A549 (cell line): ENCODE results near the gene CACNA1I.

Experiments
- CEBPB ChIP-seq, 2 experiments: fragments of >200 bp in 1 of 2; sonication (Bioruptor Twin) in 1 of 2; formaldehyde crosslinking in 1 of 2; IDR thresholded peaks; 2 replicates each; pipeline ENCODE4 v1.6.1; 2012 to 2016
- CHD4 ChIP-seq: fragments of 200-600 bp; sonication (generic); IDR thresholded peaks from 2 replicates; pipeline ENCODE4 v1.6.1; 2016; ENCODE audit warnings: antibody characterized with exemption, mild to moderate bottlenecking, borderline replicate concordance
- CTCF ChIP-seq: fragments of >200 bp; sonication (Bioruptor Twin); formaldehyde crosslinking; IDR thresholded peaks from 3 replicates; pipeline ENCODE4 v1.5.1; 2016
- MAX ChIP-seq: IDR thresholded peaks from 2 replicates; pipeline ENCODE4 v1.6.1; 2012
- MAZ ChIP-seq: fragments of 150-350 bp; IDR thresholded peaks from 2 replicates; pipeline ENCODE4 v1.6.1; 2014; ENCODE audit warnings: antibody characterized with exemption, low read depth, low read length, borderline replicate concordance
- POLR2A ChIP-seq: IDR thresholded peaks from 2 replicates; pipeline ENCODE4 v1.6.1; 2012; ENCODE audit warnings: mild to moderate bottlenecking, low read length
- POLR2AphosphoS2 ChIP-seq: conservative IDR thresholded peaks from 2 replicates; pipeline ENCODE4 v1.6.1; 2012; ENCODE audit warnings: low read length, improper control_type of control experiment, inconsistent platforms
- RCOR1 ChIP-seq: fragments of 150-350 bp; IDR thresholded peaks from 2 replicates; pipeline ENCODE4 v1.6.1; 2014; ENCODE audit warnings: antibody characterized with exemption, low read length, low read depth
- REST ChIP-seq: fragments of 200-600 bp; sonication (generic); IDR thresholded peaks from 2 replicates; pipeline ENCODE4 v1.6.1; 2016; ENCODE audit warnings: antibody characterized with exemption, mild to moderate bottlenecking, moderate library complexity
- ZFP36 ChIP-seq: fragments of 450-650 bp; IDR thresholded peaks from 2 replicates; pipeline ENCODE4 v1.6.1; 2014; ENCODE audit warnings: borderline replicate concordance; ENCODE audit not compliant: partially characterized antibody

- no peak for TF ChIP-seq RCOR1
- TF ChIP-seq CTCF, result no peak
- no peak for TF ChIP-seq ZFP36
- no peak for TF ChIP-seq CEBPB (IDR thresholded peaks at IDR 0.05)
- no peak for TF ChIP-seq REST
- no peak for TF ChIP-seq MAZ
- TF ChIP-seq POLR2A, result no peak
- no peak for TF ChIP-seq POLR2AphosphoS2
- TF ChIP-seq CHD4, result no peak
- TF ChIP-seq MAX, result no peak
These were observed 47.6 kb downstream of the CACNA1I start for GRCh38 chr22:39617970-39618757.
